GM19043 (cell line): ENCODE data around the gene OR10C1.

Experiments used
- ATAC-seq: cut with Tn5 transposase; IDR thresholded peaks from one replicate; pipeline ENCODE4 v1.9.1; 2021; ENCODE audit warnings: low read depth; ENCODE audit not compliant: unreplicated experiment

Gene OR10C1

DNA sequence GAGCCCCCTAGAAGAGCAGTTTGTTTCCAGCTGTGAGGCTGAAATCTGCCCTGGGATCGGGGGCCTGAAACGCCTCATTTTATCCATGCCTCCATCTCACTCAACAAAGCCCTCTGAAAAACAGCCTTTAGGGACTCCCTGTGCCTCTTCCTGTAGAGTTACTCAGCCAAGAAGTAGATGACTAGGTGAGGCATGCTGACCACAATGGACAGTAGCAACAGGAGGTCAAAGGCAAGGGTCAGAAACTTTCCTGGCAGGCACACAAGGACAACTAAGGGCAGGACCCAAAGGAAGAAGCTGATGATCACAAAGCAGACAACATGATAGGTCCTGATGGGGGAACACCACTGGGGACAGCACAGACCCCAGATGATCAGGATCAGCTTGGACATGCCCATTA is 35.9 kb downstream of the OR10C1 start:
- no peak for ATAC-seq

DNA sequence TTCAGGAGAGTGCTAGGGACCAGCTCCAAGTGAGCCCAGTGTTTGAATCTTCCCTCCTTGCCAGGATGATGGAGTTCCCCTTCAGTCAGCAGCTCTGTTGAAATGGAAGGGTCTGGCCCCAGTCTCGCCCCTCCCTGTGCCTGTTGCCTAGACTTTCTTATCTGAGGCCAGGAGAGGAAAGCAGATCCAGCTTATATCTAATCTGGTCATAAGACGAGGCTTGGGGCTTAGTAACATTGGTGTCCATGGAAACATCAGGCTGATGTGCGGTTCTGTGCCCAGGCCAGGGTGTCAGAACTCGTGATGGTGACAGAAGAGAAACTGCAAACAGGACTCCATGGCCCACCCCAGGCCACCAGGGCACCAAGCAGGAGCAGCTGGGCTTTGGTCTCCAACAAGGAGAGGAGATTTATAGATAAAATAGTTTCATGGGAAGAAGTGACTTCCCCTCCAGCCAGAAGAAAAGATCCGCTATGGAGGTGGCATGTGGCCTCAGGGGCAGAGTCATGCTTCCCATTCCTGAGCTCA is 38.9 kb downstream of the OR10C1 start:
- no peak for ATAC-seq

DNA sequence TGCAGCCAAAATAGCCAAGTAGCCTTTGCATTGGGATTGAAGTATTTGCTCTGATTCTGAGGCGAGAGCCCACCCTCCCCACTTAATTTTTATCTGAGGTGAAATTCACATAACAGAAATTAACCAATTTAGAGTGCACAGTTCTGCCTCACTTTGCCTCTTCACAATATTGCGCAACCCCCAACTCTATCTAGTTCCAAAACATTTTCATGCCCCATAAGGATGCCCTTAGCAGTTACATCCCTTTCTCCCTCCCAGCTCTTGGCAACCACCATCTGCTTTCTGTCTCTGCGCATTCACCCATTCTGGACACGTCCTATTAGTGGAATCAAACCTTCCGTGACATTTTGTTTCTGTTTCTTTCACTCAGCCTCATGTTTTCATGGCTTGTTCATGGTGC is 39.6 kb downstream of the OR10C1 start:
- no peak for ATAC-seq

DNA sequence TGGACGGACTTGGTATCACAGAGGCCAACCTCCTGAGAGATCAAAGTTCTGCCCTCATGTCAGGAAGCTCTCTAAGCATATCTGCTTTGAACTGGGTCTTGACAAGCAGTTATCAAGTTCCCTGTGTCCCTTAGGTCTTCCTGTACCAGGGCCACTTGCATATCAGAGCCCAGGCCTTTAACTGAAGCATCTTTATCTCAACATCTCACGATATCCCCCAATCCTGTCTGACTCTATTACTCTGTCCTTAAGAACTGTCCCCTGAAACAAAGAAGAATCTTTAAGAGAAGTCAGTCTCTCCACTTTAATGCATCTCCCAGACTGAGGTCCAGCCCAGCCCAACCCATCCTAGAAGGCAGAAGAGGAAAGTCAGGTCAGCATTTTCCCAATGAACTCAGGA is 40.5 kb downstream of the OR10C1 start:
- ATAC-seq: no peak

DNA sequence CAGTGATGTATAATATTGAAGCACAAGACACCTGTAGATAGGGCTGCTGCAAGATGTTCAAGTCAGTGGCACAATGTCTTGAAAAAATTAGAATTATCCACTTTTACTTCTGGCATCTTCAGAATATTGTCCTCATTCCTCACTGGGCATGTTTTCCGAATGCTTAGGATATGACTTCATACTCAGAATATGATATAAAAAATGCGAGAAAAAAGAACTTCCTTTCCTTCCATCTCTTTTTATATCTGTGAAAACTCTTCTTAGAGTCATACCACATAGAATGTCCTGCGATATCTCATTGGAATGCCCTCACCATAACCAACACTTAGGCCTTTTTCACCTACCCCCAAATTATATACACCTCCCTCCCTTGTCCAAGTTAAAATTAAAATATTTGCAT is 44.1 kb downstream of the OR10C1 start:
- no peak for ATAC-seq

DNA sequence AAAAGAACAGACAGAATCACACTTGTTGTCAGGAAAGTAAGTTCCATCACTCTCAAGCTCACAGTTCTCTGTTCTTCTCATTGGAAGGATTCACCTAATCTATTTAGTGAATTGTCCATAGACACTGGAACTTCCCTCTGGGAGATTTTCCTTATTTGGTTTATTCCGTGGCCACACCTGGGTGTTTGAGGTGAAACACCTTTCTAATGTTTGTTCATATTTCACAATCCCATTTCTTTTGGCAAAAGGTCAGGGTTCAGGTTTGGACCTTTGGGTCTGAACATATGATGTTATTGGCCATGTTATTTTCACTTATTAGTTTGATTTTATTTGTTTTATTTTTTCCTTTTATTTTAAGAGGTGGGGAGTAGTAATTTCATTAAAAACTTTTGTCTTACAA is 44.6 kb downstream of the OR10C1 start:
- ATAC-seq: no peak

DNA sequence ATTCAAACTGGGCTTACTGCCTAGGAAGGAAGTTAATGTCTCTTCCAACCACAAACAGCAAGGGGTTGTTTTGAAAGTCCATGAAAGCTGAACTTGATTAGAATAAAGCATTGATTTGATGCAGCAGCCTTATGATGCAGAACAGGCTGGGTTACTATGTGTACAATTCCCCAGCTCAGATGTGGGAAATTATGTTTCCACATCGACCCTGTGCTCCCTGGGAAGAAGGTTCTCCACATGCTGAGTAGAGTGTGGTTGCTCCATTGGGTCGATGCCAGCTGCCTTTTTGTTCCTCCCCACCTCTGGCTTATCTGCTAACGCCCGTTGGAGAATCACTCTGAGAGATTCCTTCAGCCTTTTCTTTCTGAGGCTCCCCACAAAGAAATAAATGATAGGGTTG is 47.5 kb downstream of the OR10C1 start:
- no peak for ATAC-seq

DNA sequence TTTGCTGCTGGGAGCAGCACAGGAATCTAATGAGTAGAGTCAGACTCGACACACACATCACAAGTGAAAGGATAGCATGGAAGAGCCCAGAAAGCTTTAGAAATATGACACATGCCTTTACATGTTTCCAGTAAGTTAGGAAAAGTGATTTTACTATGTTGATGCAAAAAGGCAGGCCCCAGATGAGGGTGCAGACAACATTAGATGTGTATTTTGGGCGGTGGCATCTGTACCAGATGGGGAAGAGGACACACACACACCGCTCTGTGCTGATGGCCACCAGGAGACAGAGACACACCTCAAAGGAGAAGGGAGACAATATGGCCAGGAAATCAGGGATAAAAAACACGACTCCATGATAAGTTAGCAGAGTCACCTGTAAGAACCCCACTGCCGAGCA is 48.0 kb downstream of the OR10C1 start:
- no peak for ATAC-seq

DNA sequence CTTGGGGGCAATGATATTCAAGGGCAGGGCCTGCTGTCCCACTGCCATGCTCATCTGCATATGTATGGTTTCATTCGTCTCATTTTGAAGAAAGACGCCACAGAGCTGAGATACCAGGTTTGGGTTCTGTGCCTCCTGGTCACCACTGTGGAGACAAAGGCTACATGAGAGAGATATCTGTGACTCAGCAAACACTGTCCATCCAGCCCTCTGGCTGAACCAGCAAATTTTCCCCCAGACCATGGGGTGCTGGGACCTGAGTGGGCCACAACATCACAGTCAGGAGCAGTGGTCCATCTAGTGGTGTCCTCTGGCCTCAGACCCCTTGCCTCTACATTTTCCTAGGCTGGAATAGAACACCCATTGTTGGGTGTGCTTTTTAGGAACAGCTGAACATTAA is 48.6 kb downstream of the OR10C1 start, which contains the start of gene MAS1L:
Gene MAS1L (minus strand): TSS at position 297 of the 400 bp plus-strand sequence. CDS start 54 bp downstream, at position 243.
- ATAC-seq: no peak

DNA sequence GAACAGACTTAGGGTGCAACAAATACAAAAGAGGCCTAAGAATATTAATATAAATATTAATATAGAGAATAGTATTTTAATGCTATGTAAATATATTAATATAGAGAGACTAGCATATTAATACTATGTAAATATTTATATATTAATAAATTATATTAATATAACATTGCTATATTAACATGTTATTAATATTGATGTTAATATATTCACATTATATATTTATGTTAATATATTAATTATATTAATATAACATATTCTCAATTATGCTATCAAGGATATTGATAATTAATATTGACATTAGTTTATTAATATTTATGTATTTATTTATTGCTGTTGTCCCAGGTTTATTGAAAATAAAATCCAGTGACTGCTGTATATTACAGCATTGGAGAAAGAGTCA is 49.8 kb downstream of the OR10C1 start:
- ATAC-seq: no peak

DNA sequence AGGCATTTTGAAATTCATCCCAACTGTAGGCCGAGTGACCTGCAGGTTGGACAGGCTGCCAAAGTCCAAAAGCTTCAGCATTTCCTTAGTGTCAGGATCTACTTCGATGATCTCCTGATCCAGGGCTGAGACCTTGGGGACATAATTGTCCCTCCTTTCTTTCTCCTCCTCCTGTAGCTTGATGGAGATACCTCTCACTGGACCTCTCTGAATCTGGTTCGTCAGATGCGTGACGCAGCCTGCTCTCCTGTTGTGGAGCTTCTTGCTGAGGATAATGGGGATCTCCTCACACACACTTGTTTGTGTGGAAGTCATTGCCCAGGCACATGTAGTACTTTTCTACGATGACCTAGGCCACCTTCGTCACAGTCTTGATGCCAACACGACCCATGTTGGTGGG is 50.2 kb downstream of the OR10C1 start:
- ATAC-seq: no peak

DNA sequence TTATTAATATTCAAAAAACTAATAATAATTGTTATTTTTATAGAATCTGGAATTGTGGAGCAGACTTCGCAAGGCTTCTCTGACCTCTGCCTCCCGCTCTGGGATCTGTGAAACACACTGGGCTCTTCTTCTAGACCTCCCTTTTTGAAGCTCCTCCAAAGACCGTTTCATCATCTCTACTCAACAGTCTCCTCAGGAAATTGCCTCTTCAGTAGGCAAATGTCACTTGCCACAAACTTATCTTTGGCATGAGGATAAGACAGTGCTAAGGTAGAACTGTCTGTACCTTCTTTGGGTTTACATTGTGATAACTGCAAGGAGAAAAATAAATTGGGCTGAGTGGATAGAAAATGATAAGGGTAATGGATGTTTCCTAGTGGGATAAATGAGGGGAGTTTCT is 50.9 kb downstream of the OR10C1 start:
- no peak for ATAC-seq

DNA sequence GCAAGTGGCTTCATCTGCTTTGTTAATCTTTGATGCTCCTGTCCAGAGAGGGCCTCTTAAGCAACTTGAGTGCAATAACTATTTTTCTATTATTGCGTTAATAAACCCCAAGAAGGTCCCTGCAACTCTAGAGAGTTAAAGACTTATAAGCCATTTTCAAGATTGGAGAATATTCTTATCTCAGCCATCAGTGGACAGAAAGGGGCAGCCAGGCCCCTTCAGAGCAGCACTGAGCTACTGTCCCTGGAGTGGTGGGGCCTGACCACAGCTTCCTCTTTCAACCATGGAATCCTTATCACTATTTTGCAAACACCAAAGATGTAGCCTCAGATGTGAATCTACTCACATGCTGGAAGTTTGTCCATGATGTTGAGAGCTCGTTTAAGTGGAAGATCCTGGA is 51.4 kb downstream of the OR10C1 start:
- ATAC-seq: no peak
